Activated CD4-positive, CD25-positive, alpha-beta regulatory T cell treated with anti-CD3 and anti-CD28 coated beads, Interleukin-2, amount 50 U/mL, for 72 hours (primary cell): ENCODE data around the gene ARSI.

Experiments
- DNase-seq: peaks from one replicate; pipeline ENCODE4 v3.0.0; 2021

ARSI gene

DNA sequence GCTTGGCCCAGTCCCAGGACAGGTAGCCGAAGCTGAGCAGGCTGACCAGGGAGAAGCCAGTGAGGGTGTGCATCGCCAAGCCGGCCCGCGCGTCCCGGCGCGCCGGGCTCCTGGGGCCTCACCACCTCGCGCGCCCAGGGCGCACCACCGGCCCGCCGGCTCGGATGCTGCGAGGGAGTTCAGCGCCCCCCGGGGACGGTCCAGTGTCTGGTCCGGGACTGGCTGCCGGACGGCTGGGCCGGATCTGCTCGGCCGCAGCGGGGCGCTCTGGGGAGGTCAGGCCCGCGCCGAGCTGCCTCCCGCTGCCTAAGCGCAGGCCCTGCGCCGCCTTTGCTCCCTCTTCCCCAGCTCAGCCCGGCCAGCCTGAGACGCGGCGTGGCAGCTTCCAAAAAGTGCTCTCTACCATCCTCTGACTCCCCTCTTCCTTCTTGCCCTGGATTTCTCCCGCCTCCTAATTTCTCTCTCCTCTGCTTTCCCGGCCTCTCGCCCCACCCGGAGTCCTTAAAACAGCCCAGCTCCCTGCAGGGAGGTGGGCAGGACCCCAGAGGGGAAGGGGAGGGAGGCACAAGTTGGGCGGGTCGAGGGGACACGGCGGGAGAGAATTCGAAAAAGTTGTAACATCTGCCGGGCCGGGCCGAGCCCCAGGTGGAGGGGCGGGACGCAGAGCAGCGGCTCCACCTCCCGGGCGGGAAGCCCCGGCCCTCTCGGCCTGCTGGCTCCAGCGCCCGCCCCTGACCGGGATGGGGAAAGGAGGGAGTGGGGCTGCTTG is at the start of gene ARSI:
Gene ARSI, minus strand, starts transcription at position 605 of the 769 bp plus-strand sequence. Its CDS starts 532 bp downstream, at position 73.
- DNase-seq: no peak

DNA sequence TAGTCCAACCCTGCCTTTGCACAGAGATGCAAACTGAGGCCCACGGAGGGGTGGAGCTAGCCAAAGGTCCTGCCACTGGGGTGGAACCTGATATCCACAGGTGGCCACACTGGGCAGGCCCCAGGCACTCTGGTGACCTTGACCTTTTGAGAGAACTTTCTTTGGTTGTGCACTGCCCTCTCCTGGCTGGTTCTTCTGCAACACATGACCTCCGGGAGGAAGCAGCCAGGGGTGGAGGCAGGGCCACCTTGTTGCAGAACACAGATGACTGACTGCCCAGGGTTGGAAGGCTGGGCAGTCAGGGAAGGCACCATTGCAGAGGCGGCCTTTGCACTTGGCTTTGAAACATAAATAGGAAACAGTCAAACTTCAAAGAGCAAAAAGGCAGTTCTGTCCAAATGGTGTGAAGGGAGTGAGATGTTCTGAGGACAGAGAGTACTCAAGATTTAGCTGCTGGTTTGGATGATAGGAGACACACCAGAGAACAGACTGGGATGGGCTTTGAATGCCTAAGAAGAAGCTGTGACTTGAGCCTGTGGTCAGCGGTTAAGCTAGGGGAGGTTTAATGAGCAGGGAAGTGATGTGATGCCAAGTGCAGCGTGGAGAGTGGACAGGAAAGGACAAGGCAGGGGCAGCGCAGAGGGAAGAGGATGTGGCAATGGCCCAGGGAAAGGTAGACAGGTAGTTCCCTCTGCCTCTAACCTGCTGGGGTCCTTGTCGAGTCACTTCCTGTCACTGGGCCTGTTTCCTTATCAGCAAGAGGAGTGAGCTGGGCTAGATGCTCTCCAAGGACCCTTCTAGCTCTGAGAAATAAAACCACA is 48.0 kb upstream of the ARSI start:
- DNase-seq: peak; percentile 50

DNA sequence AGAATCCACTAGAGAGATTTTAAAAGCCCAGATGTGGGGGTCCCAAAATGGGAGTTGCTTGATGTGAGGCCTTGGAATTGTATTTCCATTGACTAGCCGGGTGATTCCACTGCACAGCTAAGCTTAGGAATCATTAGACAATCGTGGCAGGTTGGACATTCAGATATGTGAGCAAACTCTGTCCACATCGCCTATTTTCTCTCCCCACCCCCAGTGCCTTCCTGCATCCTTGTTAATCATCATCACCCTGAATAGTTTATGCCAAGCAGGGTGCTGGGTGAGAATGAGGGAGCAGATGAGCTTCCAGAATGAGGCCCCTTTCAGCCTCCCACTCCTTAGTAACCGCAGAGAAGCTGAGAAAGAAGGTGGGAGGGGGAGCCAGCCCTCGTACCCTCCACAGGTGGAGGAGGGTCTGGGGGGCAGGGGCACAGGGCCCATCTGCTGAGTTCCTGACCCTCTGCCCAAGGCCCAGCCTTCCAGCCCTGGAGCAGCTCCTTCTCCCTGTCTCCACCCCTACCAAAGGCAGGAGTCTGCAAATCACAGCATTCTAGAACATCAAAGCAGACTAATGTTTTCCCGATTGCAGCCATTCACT is 47.1 kb upstream of the ARSI start:
- no peak for DNase-seq

DNA sequence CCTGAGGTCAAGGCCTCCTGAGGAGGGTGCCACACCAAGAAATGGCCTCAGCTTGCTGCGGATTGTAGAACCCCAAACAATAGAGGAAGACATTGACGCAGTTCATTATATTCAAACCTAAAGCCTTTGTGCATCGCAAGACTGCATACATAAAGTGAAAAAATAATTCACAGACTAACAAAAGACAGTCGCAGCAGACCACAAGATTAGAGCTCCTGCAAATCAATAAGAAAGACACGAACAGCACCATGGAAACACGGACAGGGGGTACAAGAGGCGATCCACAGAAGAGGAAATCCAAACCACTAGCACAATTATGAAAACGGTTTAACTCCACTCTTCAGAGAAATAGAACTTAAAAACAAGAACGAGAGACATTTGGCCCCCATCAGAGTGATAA is 44.7 kb upstream of the ARSI start:
- no peak for DNase-seq

DNA sequence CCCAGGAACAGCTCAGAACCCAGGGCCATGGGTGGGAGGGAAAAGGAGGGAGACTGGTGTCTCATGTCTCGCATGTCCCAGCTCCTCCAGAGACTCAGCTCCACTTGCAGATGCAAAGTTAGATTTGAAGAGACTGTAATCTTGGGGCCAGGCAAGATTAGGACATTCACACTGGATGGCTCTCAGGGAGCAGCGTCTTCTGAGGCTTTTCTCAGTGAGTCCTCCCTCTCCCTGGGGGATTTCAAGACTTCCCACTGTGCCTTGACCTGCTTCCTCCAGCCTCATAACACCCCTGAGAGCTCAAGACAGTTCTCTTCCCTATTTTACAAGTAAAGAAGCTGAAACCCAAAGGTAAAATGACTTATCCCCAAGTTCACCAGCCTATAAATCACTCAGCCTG is 44.3 kb upstream of the ARSI start:
- DNase-seq: no peak

DNA sequence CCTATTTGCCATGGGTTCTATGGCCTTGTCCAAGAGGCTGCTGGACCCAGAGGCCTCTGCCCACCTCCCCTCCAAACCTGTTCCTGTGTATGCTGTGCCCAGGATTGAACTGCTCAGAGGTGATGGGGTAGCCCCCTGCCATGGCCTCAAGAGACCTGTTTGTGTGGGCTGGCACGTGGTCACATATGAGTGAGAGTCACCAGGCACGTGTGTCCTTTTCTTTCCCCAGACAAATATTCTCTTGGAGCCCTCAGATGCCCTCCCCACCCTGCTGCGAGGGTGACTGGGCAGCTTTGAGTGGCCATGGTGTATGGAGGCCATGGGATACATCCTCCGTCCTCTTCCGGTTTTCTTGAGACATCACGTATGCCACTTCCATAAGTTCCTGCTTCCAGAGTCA is 43.9 kb upstream of the ARSI start:
- no peak for DNase-seq

DNA sequence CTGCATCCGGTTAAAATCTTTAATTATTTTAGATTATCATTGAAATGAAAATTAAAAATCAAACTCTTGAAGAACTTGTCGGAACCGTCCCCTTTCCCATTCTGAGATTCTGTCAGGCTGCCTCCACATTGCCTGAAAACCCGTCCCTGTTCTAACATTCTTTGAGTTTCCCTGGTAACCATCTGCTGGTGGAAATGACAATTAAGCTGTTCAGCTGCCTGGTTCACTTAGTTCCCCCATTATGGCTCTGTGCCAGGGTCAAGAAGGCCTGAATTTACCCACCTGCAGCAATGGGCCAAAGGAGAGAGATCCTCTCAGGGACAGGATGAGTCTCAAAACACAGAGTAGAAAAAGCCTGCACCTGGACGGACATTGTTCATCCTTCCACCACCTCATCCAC is 43.0 kb upstream of the ARSI start:
- DNase-seq: no peak

DNA sequence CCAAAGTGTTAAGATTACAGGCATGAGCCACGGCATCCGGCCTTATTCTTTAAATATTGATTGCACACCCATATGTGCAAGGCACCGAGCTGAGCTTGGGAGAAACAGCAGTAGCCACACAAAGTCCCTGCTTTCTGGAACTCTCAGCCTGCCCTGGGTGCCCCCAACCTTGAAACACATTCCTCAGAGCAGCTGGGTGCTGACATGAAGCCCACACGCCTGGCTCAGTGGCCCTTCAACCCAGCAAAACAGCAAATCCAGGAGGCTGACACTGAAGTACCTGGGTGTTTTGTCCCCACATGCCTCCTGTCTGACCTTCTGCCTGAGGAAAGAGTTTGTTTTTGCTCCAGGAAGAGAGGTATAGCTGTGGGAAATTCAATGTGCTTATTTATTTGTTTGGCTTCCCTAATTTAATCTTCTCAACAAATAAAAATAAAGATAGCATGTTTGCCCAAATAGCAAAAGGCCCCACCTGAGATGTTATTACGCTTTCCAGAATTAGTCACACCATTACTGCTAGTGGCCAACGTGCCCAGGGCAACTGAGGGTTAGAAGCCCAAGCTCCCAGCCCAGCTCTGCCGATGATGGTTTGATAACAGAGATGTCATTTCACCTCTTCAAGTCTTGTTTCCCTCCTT is 41.4 kb upstream of the ARSI start:
- no peak for DNase-seq

DNA sequence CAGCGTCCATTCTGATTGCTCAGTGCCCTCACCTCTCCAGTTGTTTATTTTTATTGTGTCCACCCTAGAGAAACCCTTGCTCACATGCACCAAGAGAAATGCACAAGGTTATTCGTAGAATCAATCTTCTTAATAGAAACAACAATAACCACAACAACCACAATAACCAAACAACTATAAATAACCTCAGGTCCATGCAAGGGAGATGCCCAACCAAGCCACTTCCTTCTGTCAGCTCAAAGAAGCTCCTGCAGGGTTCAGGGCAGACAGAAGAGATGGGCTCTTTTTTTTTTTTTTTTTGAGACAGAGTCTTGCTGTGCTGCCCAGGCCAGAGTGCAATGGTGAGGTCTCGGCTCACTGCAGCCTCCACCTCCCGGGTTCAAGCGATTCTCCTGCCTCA is 39.9 kb upstream of the ARSI start:
- no peak for DNase-seq

DNA sequence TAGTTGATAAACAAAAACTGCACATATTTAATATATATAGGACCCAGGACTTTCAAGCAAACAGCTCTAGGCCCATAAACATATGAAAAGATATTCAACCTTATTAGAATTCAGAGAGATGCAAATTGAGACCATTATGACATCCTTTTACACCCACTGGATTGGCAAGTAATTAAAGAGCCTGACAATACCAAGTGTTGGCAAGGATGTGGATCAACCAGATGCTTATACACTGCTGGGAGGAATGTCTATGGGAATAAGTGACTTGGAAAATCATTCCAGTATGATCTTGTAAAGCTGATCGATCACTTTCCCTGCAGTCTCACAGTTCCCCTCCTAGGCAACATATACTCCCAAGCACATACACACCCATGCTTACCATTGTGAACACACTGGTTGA is 39.3 kb upstream of the ARSI start:
- no peak for DNase-seq

DNA sequence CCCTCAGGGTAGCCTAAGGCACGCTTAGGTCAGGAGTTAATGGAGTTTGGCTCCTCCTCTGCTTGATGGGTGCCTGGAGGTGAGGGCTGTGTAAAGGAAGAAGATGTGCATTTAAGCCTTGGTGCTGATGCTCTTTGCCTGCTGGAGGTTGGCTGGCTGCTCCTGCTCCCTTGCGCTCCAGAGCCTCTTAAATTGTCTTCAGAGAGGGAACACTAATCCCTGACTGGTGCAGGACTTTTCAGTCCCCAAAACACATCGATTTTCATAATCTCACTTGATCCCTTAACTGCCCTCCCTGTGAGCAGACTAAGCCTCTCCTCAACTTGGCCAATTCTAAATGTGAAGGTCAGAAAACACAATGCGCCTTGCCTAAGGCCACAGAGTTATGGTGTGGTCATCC is 38.6 kb upstream of the ARSI start:
- no peak for DNase-seq

DNA sequence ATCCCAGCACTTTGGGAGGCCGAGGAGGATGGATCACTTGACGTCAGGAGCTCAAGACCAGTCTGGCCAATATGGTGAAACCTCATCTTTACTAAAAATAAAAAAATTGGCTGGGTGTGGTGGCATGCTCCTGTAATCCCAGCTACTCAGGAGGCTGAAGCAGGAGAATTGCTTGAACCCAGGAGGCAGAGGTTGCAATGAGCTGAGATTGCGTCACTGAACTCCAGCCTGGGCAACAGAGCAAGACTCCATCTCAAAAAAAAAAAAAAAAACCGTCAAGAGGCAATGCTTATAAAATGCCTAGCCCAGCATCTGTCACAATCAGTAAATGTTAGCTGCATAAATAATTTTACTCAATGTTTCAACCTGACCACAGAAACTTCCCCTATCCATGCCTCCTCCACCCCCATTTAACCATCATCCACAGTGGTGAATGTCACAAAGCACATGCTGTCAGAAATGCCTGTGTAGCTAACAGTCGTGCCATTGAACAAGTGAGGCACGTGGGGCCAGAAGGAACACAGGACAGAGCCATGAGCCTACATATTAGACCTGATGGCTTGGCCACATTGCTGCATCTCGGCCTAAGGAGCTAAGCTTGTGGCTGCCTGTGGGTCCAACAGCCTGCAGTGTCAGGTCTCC is 38.0 kb upstream of the ARSI start:
- no peak for DNase-seq

DNA sequence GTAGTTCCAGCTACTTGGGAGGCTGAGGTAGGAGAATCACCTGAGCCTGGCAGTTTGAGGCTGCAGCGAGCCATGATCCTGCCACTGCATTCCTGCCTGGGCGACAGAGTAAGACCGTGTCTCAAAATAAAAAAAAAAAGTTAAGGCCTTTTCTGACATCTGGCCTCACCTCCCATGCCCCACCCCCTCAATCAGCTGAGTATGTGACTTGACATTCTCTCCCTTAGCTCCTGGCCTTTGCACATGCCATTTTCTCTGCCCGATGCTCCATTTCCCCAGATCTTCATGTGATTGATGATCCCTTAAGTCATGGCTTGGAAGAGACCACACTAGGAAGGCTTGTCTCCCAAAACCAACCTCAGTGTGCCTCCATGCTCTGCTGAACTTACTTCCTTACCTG is 37.1 kb upstream of the ARSI start:
- no peak for DNase-seq

DNA sequence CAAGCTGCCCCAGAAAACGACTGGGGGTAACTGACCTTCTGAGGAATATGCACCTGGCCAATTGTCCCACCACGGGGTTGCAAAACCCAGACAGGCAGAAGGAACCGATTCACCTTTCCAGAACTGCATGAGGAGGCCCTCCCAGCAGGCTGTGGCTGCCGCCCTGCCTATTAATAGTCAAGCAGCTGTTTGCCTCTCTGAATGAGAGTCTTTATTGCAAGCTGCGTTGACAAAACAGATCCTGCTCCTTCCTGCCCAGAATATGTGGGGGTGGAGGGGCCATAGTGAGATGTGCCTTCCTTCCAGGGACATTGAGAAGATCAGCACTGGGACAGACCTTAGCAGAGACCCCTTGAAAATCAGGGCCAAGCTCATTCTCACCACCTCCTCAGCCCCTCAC is 36.5 kb upstream of the ARSI start:
- no peak for DNase-seq

DNA sequence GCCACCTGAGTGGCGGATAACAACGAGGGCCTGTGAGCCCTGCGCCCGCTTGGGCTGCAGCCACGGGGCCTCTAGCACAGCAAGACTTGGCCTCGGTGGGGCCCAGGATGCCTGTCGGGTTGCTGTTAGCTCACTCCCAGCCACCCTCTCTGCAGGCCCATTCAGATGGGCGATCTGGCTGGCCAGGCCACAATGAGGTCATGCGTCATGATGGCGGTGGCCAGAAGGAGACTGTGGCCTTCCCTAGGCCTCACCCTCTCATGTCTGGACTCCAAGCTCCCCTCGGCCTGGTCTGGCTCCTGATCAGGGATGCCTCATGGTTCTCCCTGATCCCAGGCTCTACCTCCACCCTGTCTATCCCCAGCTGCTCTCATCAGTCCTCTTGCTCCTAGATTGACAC is 35.8 kb upstream of the ARSI start:
- no peak for DNase-seq

DNA sequence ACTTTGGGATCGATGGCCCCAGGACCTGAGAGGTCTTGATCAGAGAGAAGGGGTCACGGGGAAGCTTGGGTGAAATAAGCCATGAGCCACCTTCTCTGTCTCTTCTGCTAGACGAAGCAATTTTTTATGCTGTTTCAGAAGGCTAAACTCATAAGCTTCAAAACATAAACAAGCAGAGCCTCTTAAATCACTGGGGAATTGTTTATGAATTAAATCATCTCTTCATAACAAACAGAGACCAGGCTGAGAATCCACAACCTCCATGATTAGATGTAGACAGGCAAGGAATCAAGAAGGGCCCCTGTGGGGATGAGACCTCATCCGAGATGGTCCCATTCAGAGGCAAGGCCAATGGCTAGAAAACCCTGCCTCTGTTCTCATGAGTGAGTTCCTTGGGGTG is 33.1 kb upstream of the ARSI start:
- no peak for DNase-seq

DNA sequence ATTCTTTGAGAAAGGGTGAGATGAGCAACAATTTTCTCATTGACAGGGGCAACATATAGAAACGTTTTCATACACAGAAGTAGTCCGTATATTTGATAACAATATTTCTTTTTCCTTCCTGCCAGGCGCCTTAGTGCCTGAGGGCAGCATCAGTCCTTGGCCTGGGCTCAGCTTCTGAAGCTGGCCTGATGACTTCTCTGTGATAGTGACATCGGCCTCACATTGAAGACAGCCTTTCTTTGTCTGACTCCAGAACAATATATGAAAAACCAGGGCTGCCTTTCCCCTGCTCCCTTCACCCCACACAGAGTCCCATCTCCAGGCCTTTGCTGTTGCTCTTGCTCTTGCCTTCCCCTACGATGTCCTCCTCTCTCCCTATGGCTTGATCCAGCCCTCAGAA is 30.7 kb upstream of the ARSI start:
- DNase-seq: no peak

DNA sequence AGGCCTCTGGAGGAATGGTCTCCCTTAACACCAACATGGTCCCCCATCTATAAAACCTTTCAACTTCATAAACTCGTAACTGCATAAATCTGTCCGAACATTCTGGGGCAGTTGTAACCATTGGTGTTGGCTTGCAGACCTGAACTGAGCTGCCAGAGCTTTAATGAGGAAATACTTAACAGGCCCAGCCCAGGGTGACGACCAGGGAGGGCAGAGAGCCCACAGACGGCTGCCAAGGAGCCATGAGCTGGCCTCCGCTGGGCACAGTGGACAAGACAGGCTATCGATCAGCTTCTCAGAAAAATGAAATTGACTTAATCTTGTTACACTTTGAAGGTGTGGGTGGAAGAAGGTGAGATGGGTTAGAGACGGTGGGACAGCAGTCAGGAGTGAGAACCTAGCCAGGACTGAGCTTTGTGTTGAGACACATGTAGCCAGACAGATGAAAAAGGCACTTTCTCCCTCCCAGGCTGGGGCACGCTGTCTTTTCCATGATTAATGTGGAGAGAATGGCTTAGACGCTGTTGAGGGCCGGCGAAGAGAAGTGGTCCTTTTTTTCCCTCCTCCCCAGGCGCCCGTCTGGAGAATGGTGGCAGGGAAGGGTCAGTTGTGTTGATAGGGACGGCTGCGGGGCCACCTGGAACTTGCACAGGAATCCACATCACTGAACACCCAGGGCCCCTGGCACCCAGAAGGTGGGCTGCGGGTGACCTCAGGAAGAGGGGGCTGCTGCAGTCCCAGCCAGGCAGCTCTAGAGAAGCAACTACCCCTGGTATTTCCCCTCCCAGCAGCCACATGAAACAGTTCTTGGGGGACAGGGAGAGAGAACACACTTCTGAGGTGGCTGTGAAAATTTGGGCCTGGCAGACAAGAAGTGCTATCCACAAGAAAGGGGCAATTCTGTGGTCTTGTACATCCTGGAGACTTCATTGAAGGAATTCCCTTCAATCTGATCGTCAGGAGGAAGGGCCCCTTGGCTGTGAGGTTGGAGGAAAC is 27.5 kb upstream of the ARSI start:
- DNase-seq: no peak

DNA sequence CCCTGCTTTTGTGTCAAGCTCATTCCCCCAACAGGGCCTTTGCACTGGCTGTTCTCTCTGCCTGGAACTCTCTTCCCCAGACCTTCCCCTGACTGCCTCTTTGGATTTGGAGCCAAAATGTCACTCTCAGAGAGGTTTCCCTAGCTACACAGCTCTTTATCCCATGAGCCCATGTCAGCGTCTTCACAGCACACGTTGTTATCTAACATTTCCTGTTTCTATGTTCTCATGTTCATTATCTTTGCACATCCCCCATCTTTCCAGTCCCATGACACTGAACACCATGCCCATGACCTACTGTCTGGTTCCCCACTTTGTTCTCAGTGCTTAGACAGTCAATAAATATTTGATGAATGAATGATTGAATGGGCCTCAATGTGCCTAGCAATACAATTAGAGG is 26.3 kb upstream of the ARSI start:
- no peak for DNase-seq

DNA sequence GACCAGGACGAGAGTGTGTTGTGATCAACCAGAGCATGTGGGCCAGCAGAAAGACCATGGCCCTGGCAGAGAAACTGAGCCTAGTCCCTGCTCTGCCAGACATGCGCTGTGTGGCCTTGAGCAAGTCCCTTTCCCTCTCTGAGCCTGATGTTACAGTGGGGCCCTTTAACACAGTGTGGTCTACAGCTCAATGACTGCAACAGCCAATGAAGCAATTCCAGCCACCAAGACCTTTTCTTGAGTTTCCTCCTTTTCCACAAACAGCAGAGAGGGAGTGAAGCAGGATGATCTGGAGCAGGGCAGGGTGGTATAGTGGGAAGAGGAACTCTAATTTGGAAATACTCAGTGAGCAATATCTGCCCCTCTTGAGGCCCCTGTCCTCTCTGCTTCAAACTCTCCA is 25.8 kb upstream of the ARSI start:
- no peak for DNase-seq

DNA sequence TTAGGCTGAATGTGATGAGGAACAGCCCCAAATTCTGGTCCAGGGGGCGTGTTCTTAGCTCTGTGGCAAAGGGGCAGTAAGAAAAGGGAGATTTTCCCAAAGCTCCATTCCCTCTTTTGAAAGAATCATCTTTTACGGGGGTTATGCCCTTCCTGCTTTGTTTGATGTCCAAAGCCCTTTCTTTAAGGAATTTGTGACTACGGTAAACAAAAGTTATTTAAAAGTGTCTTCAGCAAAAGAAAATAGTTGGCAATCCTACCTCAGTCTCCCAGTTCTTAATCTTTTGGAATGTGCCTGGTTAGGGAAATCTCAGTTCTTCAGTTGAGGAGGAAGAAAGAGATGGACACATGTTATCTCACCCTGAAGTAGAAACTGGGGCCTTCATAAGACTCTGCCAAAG is 24.4 kb upstream of the ARSI start:
- DNase-seq: no peak

DNA sequence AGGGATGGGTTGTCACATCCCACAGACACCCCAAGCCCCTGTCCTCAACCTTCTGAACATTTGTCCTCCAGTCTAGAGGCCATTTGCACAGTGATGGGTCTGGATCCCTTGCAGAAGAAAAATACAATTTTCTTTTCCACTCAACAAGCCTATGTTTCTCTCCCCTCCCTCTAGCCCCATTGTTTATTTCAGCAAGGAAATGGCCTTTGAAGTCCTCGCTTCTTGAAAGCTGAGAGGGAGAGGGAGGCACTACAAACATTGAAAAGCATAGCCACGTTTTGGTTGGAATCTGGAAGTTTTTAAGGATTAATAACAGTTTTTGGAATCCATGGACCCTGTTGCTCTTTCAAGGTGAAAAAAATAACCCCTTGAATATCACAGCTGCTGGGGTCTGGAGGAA is 24.0 kb upstream of the ARSI start:
- DNase-seq: no peak
